Endothelial cell of umbilical vein (primary cell): Measurements from ENCODE around the gene NFATC2. TPM values are rescaled to one million over a fixed set of nuclear protein-coding genes. Genes with fewer than 3 reads are reported as not detected.

Experiments
- BruUV-seq: library from RNA; stranded (reverse); fragments of 400-500 nt; replicated peaks from 2 replicates; lab custom pipeline; 2021; lab: Mats Ljungman, UMichigan
- CTCF ChIA-PET: fragments of 300-600, 350-600 bp; sonication (Branson Sonifier 250); formaldehyde crosslinking; loops from one replicate; lab custom pipeline; 2021; ENCODE audit warnings: antibody characterized with exemption, inconsistent platforms; lab: Charles Lee
- POLR2A ChIA-PET: fragments of 300-600, 350-600 bp; sonication (Branson Sonifier 250); formaldehyde crosslinking; loops from one replicate; lab custom pipeline; 2021; ENCODE audit warnings: antibody characterized with exemption, inconsistent platforms; lab: Charles Lee
- DNase-seq: peaks from one replicate; pipeline ENCODE4 v3.0.0-alpha.2; 2011; ENCODE audit warnings: low read depth, low spot score
- FAIRE-seq: peaks from 2 replicates; lab custom pipeline; 2011; peaks lifted over from hg19 to GRCh38; lab: Jason Lieb, UNC
- H2AFZ ChIP-seq: 2 replicates; pipeline ENCODE4 v1.6.0; 2012; ENCODE audit warnings: low read depth, low read length, control low read depth, inconsistent platforms
- H3K27ac ChIP-seq: 2 replicates; pipeline ENCODE4 v1.5.1; 2011; ENCODE audit warnings: low read depth, mild to moderate bottlenecking, control low read depth, low read length, moderate library complexity; ENCODE audit not compliant: insufficient read depth
- H3K27me3 ChIP-seq, 2 experiments: 2 replicates each; pipeline versions ENCODE4 v1.6.0 to v1.6.1; 2011; ENCODE audit warnings: low read length in 2 of 2, mixed read lengths in 1 of 2; ENCODE audit not compliant: control insufficient read depth in 2 of 2, insufficient read depth in 2 of 2
- H3K36me3 ChIP-seq, 2 experiments: 2 replicates in 1 of 2; 3 replicates in 1 of 2; pipeline ENCODE4 v1.5.1; 2011; ENCODE audit warnings: low read length in 2 of 2, mild to moderate bottlenecking in 1 of 2, moderate library complexity in 1 of 2; ENCODE audit not compliant: control insufficient read depth in 2 of 2, insufficient read depth in 2 of 2; ENCODE audit errors: extremely low read depth in 1 of 2
- H3K4me1 ChIP-seq: 3 replicates; pipeline ENCODE4 v1.5.1; 2011; ENCODE audit warnings: mild to moderate bottlenecking, low read length; ENCODE audit not compliant: control insufficient read depth, insufficient read depth; ENCODE audit errors: extremely low read depth
- H3K4me2 ChIP-seq: 2 replicates; pipeline ENCODE4 v1.6.1; 2011; ENCODE audit warnings: low read length, control low read depth, mixed read lengths; ENCODE audit not compliant: insufficient read depth
- H3K4me3 ChIP-seq, 3 experiments: fragments of 200-600 bp in 1 of 3; sonication (generic), shearing (Covaris generic) in 1 of 3; replicated peaks in 1 of 3; 2 replicates each; pipeline ENCODE4 v1.5.1; 2011 to 2016; ENCODE audit warnings: control low read depth in 3 of 3, low read length in 3 of 3, mild to moderate bottlenecking in 2 of 3, inconsistent platforms in 1 of 3, low read depth in 1 of 3, moderate library complexity in 1 of 3; ENCODE audit not compliant: insufficient read depth in 1 of 3
- H3K79me2 ChIP-seq: 2 replicates; pipeline ENCODE4 v1.6.0; 2012; ENCODE audit warnings: low read length, inconsistent platforms; ENCODE audit not compliant: control insufficient read depth, insufficient read depth
- H3K9ac ChIP-seq: replicated peaks from 2 replicates; pipeline ENCODE3; 2011; ENCODE audit warnings: low read length, control low read depth; ENCODE audit not compliant: insufficient read depth; ENCODE audit errors: extremely low read depth
- H3K9me1 ChIP-seq: replicated peaks from 3 replicates; pipeline ENCODE4 v1.6.0; 2011; ENCODE audit warnings: mild to moderate bottlenecking, low read length; ENCODE audit not compliant: control insufficient read depth, insufficient read depth; ENCODE audit errors: extremely low read depth
- H3K9me3 ChIP-seq: replicated peaks from 2 replicates; pipeline ENCODE4 v1.5.1; 2012; ENCODE audit warnings: low read length, inconsistent platforms; ENCODE audit not compliant: control insufficient read depth, insufficient read depth
- H4K20me1 ChIP-seq: replicated peaks from 2 replicates; pipeline ENCODE3; 2011; ENCODE audit warnings: mild to moderate bottlenecking, low read length; ENCODE audit not compliant: control insufficient read depth, insufficient read depth; ENCODE audit errors: extremely low read depth
- EZH2 ChIP-seq: IDR thresholded peaks from 2 replicates; pipeline ENCODE4 v1.6.1; 2012; ENCODE audit warnings: borderline replicate concordance, low read depth, mild to moderate bottlenecking, moderate library complexity, low read length, inconsistent platforms; ENCODE audit not compliant: severe bottlenecking
- FOS ChIP-seq: IDR thresholded peaks from 2 replicates; pipeline ENCODE4 v1.6.1; 2011; ENCODE audit warnings: mild to moderate bottlenecking, low read length, moderate library complexity, borderline replicate concordance; ENCODE audit not compliant: insufficient read depth
- GATA2 ChIP-seq: IDR thresholded peaks from 2 replicates; pipeline ENCODE4 v1.7.0; 2011; ENCODE audit warnings: low read depth, mild to moderate bottlenecking, moderate library complexity, mixed read lengths, low read length; ENCODE audit not compliant: insufficient read length, insufficient read depth
- JUN ChIP-seq: IDR thresholded peaks from 2 replicates; pipeline ENCODE4 v1.6.1; 2011; ENCODE audit warnings: borderline replicate concordance, low read depth; ENCODE audit not compliant: insufficient read length, insufficient read depth
- MYC ChIP-seq: IDR thresholded peaks from one replicate; pipeline ENCODE4 v1.6.1; 2011; ENCODE audit warnings: mild to moderate bottlenecking, low read depth, low read length
- POLR2A ChIP-seq: IDR thresholded peaks from 2 replicates; pipeline ENCODE4 v1.6.1; 2012; ENCODE audit warnings: low read depth, mild to moderate bottlenecking, control low read depth, low read length
- POLR2AphosphoS5 ChIP-seq: IDR thresholded peaks from 2 replicates; pipeline ENCODE4 v1.6.1; 2012; ENCODE audit warnings: low read depth, mild to moderate bottlenecking, control low read depth, low read length, moderate library complexity; ENCODE audit not compliant: insufficient read depth
- dilution Hi-C: fragments of 300-500 bp; cut with MboI; formaldehyde crosslinking; loops from one replicate; pipeline ENCODE4 v1.15.0; 2019; ENCODE audit warnings: low sequenced_read_pairs; ENCODE audit not compliant: extremely low pct_ligation_motif_present
- intact Hi-C: fragments of 100-400 bp; cut with micrococcal nuclease; formaldehyde crosslinking; loops from one replicate; pipeline ENCODE4 v1.10.0; 2022
- polyA plus RNA-seq, 4 experiments: library from polyadenylated mRNA; depleted of rRNA in 3 of 4; stranded (reverse) in 3 of 4; unstranded in 1 of 4; fragments of >200 nt; gene quantifications; 2 replicates each; pipeline versions ENCODE4 v1.2.1 to v1.2.3, GENCODE V29; 2011 to 2012; ENCODE audit warnings: missing spikeins in 1 of 4
- total RNA-seq: library from RNA; stranded (reverse); gene quantifications from 2 replicates; pipeline ENCODE4 v1.2.3, GENCODE V29; 2021
- TF ChIP-seq, protein P1 (sequence below), 2 donors: IDR thresholded peaks; 1 replicate in 1 of 2; 2 replicates in 1 of 2; pipeline ENCODE4 v1.5.1; 2011; ENCODE audit warnings: low read length in 2 of 2, mild to moderate bottlenecking in 2 of 2, moderate library complexity in 2 of 2, control low read depth in 1 of 2, inconsistent platforms in 1 of 2, low read depth in 1 of 2; ENCODE audit not compliant: insufficient read depth in 1 of 2; ENCODE audit errors: extremely low read depth in 1 of 2
- TF ChIP-seq, protein P2 (sequence below): IDR thresholded peaks from 2 replicates; pipeline ENCODE4 v1.6.1; 2011; ENCODE audit not compliant: insufficient read depth, insufficient read length

NFATC2 gene
- total and polyA plus RNA-seq, 2 donors (not counting 3 experiments of a cell fraction or from before 2014, with no cell fraction given), result 3.1 to 13.0 TPM

DNA sequence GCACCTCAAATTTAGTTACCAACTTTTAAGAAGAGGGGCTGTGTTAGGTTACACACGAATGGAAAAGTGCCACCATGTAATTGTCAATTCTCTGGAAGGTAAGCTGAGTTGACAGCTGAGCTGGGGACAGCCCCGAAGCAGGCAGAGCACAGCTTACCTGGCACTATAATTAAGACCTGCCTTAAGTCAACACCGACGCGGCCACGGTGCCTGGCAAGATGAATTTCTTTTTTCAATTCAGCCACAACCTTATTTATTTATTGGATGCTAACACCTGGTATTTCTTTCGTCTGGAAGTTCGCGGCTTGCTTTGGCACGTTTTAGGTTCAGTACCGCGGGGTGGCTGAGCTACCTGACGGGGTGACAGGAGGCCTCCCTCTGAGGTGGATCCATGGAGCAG lies 40.6 kb upstream of the NFATC2 start:
- no peaks in the 10 kb centered on the region for H3K9me3 ChIP-seq
- H3K27me3 ChIP-seq, result peaks cover 2 to 4% of the 10 kb centered on the region in 2 experiments
- no TSS peak for BruUV-seq
- dilution Hi-C loops (loop anchor here (25.0 kb wide), 1 partner anchor 171 kb away; no protein-coding TSS in a partner anchor), intact Hi-C loops (no loop called here)
- H3K36me3 ChIP-seq, result no peaks in the 10 kb centered on the region
- no peak overlapping the region for H3K27ac ChIP-seq
- TF ChIP-seq, protein P1, sequence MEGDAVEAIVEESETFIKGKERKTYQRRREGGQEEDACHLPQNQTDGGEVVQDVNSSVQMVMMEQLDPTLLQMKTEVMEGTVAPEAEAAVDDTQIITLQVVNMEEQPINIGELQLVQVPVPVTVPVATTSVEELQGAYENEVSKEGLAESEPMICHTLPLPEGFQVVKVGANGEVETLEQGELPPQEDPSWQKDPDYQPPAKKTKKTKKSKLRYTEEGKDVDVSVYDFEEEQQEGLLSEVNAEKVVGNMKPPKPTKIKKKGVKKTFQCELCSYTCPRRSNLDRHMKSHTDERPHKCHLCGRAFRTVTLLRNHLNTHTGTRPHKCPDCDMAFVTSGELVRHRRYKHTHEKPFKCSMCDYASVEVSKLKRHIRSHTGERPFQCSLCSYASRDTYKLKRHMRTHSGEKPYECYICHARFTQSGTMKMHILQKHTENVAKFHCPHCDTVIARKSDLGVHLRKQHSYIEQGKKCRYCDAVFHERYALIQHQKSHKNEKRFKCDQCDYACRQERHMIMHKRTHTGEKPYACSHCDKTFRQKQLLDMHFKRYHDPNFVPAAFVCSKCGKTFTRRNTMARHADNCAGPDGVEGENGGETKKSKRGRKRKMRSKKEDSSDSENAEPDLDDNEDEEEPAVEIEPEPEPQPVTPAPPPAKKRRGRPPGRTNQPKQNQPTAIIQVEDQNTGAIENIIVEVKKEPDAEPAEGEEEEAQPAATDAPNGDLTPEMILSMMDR (IDR thresholded peaks at IDR 0.05; ENCODE audit: extremely low read depth in 1 of 2, insufficient read depth in 1 of 2, low read depth in 1 of 2, low read length in 2 of 2), result no peak
- TF ChIP-seq, protein P2, sequence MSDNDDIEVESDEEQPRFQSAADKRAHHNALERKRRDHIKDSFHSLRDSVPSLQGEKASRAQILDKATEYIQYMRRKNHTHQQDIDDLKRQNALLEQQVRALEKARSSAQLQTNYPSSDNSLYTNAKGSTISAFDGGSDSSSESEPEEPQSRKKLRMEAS, result no peak
- TF ChIP-seq MYC, result no peak
- no peak for TF ChIP-seq POLR2A
- TF ChIP-seq FOS, result no peak
- no peak for TF ChIP-seq GATA2
- TF ChIP-seq POLR2AphosphoS5, result no peak
- no peak for TF ChIP-seq EZH2
- TF ChIP-seq JUN, result no peak
- H3K79me2 ChIP-seq, result no peaks in the 10 kb centered on the region
- no peak overlapping the region for H3K4me3 ChIP-seq
- H3K4me1 ChIP-seq, result no peaks in the 10 kb centered on the region
- no peak overlapping the region for H3K4me2 ChIP-seq
- FAIRE-seq (no peak), DNase-seq (no peak)
- H3K9me1 ChIP-seq, result no peaks in the 10 kb centered on the region
- ChIA-PET CTCF (interaction anchor here (1.0 to 4.0 kb wide), 2 partner anchors 12 to 19 kb away, joined by 3 to 20 read pairs; no protein-coding TSS in a partner anchor), POLR2A (no interaction called here)
- no peaks in the 10 kb centered on the region for H4K20me1 ChIP-seq
- no peak overlapping the region for H2AFZ ChIP-seq
- H3K9ac ChIP-seq, result no peak overlapping the region
